Activated CD8-positive, alpha-beta memory T cell treated with anti-CD3 and anti-CD28 coated beads for 4 hours (primary cell): ENCODE data around the gene ITGA3.

Experiments used
- DNase-seq, 2 donors: peaks; one replicate each; pipeline ENCODE4 v3.0.0-alpha.2; 2020; ENCODE audit warnings: low read depth in 2 of 2

ITGA3 gene

DNA sequence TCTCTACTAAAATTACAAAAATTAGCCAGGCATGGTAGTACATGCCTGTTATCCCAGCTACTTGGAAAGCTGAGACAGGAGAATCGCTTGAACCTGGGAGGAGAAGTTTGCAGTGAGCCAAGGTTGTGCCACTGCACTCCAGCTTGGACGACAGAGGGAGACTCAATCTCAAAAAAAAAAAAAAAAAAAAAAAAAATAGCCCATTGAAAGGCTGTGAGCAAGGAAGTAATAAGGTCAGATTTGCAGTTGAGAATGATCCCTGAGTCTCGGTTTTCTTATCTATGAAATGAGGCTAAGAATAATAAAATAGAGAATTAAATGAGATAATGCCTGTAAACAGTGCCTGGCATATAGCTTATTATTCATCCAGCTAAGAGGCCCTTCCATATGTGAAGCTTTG is 37.9 kb downstream of the ITGA3 start:
- no peak for DNase-seq

DNA sequence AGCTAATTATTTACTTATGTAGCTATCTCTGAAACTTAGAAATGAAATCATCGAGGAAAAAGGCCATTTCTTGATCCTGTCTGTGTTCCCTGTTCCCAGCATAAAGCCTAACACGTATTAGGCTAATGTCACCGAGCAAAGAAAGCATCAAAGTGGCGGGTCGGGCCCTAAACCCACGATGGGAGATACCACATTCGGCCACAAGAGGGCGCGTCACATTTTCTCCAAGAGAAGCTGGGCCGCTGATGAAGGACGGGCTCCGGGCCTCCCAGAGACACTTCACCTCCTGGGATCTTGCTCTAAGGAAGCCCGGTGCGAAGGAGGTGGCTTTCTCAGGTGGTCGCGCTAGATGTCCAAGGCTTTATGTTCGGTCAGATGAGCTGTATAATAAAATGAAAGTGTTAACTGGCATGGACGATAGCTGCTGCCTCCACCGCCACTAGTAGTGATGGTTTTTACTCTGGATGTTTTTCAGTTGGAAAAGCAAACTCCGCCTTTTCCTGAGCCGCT is 38.4 kb downstream of the ITGA3 start:
- peak; percentile 79 to 87 for DNase-seq

DNA sequence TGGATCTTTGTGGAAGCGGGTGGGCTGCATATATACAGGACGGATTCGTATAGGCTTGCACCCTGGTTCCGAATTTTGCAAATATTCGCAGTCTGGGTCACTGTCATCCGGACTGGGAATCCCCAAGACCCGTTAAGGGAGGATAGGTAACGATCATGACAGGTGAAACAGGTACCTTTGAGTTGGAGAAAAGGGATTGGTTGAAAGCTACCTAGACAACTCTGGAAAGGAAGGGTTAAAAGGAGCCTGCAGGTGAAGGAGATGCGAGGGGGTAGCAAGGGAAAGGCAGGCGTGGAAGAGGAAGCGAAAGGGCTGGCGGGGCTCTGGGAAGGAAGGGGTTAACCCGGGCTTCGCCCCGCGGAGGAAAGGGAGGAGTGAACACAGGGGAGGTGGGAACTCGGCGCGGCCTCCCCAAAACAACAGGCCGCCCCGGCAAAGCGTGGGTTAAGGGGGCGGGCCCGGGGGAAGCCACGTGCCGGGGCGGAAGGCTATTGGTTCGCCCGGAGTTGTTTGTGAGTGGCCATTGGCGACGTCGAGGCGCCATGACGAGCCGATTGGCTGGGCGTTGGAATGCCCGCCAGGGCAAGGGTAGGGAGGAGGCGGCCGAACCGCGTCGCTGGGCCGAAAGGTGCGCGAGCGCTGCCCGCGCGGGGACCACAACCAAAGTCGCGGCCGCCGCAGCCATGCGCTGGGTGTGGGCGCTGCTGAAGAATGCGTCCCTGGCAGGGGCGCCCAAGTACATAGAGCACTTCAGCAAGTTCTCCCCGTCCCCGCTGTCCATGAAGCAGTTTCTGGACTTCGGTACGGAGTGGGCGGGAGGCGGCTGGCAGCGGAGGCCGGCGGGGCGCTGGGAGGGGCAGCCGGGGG is 39.1 kb downstream of the ITGA3 start, which contains the start of gene PDK2:
PDK2 (plus strand) TSS at position 599 of the 867 bp plus-strand sequence; CDS start at position 684, 85 bp downstream.
- DNase-seq = peak; percentile 91 to 92

DNA sequence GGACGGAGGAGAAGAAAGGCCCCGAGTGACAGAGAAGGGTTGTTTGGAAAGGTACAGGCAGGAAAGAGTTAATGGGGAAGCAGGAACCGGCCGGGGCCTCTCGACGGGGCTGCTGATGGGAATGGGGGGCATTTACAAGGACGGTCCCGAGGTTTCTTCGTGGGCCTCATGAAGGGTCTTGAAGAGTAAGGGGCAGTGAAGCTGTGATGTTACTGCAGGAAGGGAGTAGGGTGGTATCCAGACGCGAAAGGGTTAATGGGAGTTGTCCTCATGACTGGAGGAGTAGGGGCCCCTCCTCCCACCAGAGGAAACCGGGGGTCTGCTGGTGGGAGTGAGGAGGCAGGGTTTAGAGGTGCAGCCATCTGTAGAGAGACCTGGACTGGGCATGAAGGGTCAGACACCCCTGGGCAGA is 39.7 kb downstream of the ITGA3 start:
- DNase-seq = no peak

DNA sequence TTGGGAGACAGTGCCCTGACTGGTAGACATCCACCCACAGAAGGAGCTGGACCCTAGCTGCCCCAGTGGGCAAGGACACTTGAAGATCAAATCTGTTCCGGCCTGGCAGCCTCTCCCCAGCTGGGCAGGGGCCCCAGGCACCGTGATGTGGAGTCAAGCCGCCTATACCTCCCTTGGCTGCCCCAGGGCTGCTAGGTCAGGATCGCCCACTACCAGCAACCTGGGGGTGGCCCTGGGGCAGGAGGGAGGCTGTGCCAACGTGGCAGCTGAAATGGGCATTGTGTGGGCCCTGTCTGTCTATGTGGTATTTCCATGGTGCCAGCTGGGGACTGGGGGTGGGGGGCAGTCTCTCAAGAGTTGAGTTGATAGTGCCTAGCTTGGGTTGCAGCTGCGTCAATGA is 40.2 kb downstream of the ITGA3 start:
- DNase-seq = no peak

DNA sequence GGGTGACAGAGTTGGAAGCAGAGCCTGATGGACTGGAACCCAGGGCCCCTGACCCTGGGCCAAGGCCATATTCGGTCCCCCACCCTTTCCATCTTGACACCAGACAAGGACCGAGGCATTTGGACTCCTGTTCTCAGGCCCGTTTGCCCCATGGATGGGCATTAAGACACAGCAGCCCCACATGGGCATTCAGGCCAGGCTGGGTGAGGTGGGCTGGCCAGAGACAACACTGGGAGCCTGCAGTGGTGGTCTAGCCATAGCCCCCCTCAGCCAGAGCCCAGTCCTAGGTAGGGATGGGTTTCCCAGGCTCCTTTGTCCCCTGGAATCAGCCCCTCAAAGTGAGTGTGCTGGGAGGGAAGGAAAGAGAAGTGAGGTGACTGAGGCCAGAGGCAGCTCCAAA is 40.8 kb downstream of the ITGA3 start:
- no peak for DNase-seq

DNA sequence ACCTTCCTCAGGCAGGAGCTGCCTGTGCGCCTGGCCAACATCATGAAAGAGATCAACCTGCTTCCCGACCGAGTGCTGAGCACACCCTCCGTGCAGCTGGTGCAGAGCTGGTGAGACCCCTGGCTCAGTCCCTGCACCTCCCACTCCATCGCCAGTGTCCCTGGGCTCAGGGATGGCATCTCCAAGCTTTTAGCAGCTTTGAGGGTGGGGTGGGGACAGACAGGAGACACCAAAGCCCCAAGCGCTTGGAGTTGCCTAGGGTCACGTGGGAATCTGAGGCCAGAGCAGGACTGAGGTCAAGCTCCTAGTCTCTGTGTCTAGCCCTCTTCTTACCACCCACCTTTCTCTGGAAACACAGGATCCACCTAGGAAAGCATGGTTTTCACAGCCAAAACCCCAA is 41.5 kb downstream of the ITGA3 start:
- no peak for DNase-seq

DNA sequence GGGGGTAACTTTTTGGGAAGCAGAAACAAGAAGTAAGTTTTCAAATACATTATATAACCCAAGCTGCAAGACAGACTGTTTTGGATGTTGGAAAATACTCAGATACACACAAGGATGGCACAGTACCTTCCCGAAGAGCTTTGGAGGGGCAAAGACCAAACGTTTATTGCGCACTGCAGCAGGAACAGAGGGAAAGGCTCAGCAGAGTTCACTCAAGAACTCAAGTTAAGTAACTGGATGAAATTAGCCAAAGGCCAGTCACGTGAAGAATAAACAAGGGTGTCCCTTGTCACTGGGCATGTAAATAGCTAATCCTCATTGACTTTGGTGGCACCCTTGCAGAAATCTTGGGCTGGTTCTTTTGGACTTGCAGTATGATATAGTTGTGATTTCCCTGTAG is 42.0 kb downstream of the ITGA3 start:
- DNase-seq = no peak

DNA sequence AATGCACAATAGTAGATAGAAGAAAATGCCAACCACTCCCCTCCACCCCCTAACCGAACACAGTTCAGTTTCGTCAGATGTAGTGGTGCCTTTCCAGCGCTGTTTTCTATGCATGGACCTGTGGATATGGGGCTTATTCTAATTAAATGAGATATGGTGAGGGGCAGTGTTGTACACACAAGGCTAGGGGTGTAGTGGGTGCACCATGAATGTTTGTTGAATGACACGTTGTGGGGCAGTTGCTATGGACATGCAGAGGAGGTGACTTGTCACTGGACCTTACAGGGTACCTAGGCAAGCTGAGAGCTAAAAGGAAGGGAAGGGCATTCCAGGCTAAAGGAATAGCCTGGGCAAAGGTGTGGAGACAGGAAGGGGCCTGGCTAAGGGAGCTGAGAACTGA is 42.7 kb downstream of the ITGA3 start:
- DNase-seq = no peak

DNA sequence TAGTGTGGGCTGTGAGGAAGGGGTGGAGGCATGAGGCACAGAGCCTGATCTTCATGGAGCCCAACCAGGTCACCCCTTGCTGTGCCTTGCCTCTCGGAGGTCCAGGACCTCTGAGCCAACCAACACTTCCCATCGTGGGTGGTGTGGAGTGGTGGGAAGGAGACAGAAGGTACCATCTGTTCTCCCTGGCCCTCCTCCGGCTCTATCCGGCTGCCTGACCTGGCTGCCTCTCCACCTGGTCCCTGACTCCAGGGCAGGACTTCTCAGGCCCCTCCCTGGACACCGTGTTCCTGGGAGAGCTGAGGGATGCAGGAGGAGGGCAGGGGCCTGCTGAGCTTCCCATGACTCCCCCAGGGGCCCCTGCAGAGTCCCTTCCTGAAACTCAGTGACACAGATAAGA is 43.1 kb downstream of the ITGA3 start:
- no peak for DNase-seq

DNA sequence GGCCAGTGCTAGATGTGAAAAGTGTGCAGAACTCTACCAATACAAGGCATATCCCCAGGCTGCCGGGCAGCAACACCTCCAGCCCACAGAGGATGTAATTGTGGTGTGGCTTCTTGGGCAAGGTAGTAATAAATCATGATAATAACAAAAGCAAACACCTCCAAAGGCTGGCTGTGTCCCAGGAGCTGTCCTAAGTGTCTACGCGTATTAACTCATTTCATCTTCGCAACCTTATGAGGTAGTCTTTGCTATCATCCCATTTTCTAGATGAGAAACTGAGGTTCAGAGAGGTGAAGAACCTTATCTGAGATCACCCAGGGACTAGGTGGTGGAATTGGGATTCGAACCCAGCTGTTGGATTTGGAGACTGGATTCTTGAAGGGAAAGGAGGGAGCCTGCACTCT is 44.6 kb downstream of the ITGA3 start:
- no peak for DNase-seq

DNA sequence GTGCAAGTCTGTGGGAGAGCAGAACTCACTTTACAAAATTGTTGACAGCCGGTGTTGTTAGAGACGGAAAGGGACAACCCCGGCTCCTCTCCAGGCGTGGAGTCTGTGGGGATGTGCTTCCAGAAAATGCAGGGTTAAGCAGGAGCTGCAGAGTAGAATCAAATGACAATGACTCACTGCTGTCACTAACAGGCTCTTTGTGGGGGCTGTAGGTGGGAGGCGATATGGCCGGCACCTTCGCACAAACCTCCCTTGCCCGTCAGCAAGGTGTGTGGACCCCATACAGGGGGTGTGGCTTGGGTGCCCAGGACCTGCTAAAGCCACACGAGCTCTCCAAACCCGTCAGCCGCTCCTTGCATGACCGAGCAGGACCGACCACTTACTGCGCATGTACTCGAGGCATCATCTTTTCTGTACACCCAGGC is 45.0 kb downstream of the ITGA3 start:
- no peak for DNase-seq

DNA sequence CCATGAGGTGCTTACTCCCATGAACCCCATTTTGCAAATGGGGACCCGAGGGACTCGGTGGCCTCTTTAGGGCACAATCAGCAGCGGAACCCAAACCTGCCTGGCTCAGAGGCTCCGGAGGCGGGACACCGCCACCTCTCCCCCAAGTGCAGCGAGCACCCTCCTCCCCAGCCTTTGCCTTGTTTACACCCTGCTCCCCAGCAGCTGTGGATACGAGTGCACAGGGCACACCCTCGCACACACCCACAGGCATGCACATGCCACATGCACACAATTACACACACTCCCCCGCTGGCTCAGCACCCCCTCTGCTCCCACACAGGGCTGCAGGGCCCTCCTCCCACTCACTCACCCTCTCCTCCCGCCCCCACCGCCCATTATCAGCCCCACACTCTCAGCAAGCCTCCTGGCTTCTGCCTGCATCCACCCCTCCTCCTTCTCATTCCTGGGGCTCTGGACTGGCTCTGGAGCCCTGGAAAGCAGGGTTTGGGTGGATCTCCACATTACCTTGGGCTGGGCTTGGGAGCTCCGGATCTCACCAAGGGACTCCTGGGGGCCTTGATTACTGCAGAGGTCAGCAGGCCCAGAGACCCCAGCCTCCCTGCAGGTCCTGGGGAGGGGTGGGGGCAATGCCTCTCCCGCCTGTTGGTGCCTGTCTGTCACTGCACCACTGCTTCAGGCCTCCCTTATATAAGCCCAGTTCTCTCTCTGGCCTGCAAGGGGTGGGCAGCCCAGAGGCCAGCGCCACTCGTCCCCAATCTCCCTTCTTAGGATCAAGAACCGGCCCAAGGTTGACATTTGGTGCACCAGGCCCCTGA is 45.6 kb downstream of the ITGA3 start:
- DNase-seq = no peak

DNA sequence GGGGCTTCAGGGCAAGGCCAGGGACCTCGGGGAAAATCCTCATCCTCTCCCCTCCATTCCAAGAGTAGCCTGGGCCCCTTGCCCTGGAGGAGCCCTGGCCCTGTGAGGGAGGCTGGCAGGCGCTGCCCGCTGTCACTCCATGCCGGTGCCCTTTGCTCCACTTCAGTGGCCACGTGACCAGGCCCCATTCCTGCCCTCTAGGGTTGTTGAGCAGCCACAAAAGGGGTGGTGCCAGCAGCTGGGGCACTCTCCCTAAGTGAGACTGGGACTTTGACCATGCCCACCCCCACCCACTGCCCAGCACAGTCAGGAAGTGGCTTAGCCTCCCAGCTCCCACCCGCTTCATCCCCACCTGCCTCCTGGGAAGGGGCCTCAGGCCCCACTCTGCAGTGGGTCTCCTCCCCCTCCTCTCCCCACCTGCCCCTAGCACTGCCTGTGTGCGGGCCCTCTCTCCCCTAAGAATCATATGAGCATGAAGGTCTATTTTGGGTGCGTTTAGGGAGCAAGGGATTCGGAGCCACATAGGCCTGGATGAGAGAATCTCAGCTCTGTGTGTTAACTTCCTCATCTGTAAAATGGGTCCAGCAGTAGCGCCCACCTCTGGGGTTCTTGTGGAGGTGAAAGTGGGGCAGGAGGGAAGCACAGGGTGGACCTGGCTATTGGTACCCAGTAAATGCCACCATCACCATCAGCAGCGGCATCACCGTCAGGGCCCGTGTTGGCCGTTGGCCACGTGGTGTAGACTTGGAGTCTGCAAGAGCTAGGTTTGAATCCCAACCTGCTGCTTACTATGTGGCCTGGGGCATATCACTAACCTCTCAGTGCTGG is 46.5 kb downstream of the ITGA3 start:
- no peak for DNase-seq

DNA sequence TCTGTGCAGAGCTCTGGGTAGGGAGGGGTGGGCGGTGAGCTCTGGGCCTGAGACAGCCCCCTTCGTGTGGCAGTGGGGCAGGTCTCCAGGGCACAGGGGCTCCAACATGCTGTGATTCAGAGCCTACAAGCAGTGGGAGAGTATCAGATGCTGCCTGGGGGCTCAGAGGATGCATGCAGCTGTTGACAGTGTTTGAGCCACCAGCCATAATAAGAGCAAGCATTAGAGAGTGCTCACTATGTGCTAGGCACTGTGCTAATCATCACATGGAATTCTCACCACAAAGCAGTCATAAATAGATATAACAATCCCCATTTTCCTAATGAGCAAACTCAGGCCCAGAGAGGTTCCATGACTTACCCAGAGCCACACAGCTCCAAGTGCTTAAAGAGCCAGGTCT is 47.3 kb downstream of the ITGA3 start:
- no peak for DNase-seq

DNA sequence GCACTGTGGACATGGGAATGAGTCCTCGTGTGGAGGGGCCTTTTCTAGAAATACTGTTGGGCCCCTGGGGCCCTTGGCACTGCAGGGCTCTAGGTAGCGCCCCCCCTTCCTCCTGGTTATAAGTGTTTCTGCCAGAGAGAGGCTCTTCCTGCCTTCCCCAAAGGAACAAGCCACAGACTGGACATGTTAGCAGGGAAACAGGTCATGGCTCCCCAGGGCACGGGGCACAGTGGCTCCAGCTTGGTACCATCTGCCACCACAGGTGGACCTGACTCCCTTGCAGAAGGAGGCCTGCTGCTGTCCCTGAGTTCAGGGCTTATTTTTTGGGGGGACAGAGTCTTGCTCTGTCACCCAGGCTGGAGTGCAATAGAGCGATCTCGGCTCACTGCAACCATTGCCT is 48.0 kb downstream of the ITGA3 start:
- no peak for DNase-seq

DNA sequence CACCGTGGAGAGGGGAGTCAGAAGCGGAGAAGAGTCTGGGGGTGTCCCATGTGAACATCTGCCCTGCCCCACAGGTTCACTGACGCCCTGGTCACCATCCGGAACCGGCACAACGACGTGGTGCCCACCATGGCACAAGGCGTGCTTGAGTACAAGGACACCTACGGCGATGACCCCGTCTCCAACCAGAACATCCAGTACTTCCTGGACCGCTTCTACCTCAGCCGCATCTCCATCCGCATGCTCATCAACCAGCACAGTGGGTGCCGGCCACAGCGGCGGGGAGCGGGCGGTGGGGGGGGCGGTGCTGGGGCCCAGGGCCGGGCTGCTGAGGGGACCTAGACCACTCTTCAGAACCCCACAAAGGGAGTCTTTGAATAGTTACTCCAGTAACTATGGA is 49.9 kb downstream of the ITGA3 start:
- DNase-seq = no peak

DNA sequence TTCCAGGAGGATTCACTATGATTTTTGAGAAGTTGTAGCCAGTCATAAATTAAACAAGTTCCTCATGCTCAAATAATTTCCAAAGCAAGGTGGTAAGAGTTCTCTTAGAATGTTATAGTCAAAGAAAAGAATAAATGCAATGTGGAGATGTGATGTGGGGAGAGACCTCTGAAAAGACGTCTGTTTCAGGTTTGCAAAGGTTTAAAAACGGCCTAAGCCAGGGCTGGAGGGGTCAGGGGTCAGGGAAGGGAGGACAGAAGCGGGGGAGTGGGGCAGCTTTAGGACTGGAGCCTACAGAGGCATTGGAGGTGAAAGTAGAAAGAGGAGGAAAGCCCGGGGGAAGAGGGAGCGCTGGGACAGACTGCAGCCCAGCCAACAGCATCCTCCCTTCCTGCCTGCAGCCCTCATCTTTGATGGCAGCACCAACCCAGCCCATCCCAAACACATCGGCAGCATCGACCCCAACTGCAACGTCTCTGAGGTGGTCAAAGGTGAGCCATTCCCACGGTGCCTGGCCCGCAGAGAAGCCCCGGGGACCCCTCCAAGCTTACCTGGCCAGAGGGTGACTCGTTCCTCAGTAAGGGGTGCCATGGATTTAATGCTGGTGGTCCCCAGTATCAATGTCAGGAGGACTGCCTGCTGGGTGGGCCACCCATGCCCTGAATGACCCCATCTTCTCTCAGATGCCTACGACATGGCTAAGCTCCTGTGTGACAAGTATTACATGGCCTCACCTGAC is 50.7 kb downstream of the ITGA3 start:
- DNase-seq = no peak

DNA sequence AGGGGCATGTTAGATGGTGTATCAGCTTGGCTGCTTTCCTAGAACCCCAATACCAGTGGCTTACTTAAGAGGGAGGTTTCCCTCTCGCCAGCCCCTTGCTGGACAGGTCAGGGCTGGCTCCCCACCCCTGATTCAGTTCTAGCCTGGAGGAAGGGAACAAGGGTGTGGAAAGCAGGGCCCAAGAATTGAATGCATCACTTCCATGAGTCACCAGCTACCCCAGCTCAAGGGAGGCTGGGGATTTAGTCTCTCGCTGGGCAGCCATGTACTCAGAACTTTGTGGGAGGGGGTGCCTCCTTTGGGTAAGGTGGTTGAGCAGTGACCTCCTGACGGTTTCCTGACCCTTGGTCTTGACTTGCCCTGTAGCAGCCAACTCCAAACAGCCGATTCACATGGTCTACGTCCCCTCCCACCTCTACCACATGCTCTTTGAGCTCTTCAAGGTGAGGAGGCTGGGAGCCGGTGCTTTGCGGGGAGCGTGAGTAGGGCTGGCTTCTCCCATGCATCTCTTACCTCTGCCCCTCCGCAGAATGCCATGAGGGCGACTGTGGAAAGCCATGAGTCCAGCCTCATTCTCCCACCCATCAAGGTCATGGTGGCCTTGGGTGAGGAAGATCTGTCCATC is 52.0 kb downstream of the ITGA3 start:
- DNase-seq = no peak

DNA sequence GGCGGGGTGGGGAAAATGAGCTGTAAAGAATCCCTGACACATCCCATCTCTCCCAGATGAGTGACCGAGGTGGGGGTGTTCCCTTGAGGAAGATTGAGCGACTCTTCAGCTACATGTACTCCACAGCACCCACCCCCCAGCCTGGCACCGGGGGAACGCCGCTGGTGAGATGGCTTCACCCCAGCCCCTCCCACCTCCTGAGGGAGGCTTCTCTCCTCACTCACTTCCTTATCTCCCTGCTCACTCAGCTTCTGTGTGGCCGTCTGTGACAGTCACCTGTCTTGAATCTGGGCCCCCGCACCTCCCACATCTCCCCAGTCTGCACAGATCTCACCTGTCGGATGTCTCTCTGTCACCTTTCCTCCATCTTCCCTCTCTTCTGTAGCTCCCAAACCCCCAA is 52.6 kb downstream of the ITGA3 start:
- no peak for DNase-seq

DNA sequence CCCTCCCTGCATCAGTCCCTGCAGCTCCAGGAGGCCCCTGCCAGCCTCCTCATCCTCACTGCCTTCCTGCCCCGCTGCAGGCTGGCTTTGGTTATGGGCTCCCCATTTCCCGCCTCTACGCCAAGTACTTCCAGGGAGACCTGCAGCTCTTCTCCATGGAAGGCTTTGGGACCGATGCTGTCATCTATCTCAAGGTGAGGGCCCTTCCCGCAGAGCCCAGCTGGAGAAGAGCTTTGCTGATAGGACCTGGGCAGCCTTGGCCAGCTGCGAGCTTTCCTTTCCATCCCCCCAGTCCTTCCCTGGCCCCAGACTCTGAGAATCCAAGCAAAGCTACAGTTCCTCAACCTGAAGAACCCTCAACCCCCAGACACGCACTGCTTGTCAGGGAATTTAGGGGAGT is 53.3 kb downstream of the ITGA3 start:
- DNase-seq = no peak
